ENCODE data around the gene DIAPH2. TPM values are rescaled to one million over a fixed set of nuclear protein-coding genes. Genes with fewer than 3 reads are reported as not detected.

The DIAPH2 gene
- total RNA-seq, 1 donor from 2014 or later: 12.3 TPM

DNA sequence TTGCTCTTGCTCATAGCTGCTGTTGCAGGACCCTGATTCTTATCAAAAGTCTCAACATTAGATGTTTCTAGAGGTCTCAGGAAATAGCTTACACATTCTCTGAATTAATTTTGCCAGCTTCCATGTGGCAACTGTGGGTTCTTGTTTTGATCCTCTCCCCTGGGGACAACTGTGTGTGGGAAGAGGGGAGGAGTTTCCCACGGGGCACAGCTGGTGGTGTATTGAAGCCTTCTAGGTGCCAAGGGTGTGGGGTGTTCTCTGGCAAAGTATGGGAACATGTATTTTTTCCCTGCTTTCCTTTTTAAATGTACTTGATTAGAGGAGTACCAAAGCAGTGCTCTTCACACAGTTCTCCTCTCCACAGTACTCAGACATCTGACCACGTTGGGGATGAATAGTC lies 411.7 kb downstream of the DIAPH2 start:
- TF ChIP-seq, protein P1, sequence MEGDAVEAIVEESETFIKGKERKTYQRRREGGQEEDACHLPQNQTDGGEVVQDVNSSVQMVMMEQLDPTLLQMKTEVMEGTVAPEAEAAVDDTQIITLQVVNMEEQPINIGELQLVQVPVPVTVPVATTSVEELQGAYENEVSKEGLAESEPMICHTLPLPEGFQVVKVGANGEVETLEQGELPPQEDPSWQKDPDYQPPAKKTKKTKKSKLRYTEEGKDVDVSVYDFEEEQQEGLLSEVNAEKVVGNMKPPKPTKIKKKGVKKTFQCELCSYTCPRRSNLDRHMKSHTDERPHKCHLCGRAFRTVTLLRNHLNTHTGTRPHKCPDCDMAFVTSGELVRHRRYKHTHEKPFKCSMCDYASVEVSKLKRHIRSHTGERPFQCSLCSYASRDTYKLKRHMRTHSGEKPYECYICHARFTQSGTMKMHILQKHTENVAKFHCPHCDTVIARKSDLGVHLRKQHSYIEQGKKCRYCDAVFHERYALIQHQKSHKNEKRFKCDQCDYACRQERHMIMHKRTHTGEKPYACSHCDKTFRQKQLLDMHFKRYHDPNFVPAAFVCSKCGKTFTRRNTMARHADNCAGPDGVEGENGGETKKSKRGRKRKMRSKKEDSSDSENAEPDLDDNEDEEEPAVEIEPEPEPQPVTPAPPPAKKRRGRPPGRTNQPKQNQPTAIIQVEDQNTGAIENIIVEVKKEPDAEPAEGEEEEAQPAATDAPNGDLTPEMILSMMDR (IDR thresholded peaks at IDR 0.05; ENCODE audit: insufficient read depth, low read length, poor library complexity, severe bottlenecking): no peak
- H3K4me3 ChIP-seq (ENCODE audit: low read depth, low read length): no peak overlapping the region
- DNase-seq (ENCODE audit: low read depth): no peak
- no peaks in the 10 kb centered on the region for H3K27me3 ChIP-seq (ENCODE audit: control insufficient read depth, insufficient read depth, low read length)
- H3K36me3 ChIP-seq (ENCODE audit: control insufficient read depth, insufficient read depth, low read length): no peaks in the 10 kb centered on the region

DNA sequence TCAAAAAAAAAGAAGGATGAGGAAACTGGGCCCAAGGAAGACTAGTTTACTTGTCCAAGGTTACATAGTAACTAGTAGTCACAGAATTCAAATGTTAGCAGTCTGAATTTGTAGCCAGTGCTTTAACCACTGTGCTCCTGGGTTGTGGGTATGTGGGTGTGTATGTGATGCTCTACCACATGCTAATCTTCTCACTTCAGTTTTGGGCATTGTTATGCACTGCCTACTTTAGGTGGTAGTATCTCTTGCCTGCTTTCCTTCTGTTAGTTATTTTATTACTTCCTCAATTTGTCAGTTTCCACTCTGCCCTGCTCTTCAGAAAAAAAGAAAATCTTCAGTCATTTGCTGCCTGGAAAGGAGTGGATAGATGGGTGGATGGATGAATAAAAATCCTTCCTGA lies 418.3 kb downstream of the DIAPH2 start:
- DNase-seq (ENCODE audit: low read depth): no peak
- H3K27me3 ChIP-seq (ENCODE audit: control insufficient read depth, insufficient read depth, low read length): no peaks in the 10 kb centered on the region
- TF ChIP-seq, protein P1 (IDR thresholded peaks at IDR 0.05; ENCODE audit: insufficient read depth, low read length, poor library complexity, severe bottlenecking): no peak
- H3K36me3 ChIP-seq (ENCODE audit: control insufficient read depth, insufficient read depth, low read length): no peaks in the 10 kb centered on the region
- H3K4me3 ChIP-seq (ENCODE audit: low read depth, low read length): no peak overlapping the region

DNA sequence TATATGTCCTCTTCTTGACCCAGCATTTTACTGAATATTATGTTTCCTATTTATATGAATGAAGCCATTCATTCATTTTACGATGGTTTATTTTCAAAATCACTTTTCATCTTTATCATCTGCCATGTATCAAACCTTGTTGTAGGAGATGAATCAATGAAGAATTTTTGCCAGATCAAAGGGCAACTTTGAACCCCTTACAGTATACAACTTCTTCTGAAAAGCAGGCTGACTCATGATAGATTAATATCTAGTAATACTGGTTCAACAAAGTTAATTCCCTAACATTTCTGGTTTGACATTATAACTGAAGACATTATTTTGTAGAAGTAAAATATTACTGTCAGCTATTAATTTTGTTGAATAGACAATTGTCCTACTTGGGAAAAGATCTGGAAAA lies 425.1 kb downstream of the DIAPH2 start:
- H3K27me3 ChIP-seq (ENCODE audit: control insufficient read depth, insufficient read depth, low read length): no peaks in the 10 kb centered on the region
- TF ChIP-seq, protein P1 (IDR thresholded peaks at IDR 0.05; ENCODE audit: insufficient read depth, low read length, poor library complexity, severe bottlenecking): no peak
- no peak overlapping the region for H3K4me3 ChIP-seq (ENCODE audit: low read depth, low read length)
- no peak for DNase-seq (ENCODE audit: low read depth)
- no peaks in the 10 kb centered on the region for H3K36me3 ChIP-seq (ENCODE audit: control insufficient read depth, insufficient read depth, low read length)

DNA sequence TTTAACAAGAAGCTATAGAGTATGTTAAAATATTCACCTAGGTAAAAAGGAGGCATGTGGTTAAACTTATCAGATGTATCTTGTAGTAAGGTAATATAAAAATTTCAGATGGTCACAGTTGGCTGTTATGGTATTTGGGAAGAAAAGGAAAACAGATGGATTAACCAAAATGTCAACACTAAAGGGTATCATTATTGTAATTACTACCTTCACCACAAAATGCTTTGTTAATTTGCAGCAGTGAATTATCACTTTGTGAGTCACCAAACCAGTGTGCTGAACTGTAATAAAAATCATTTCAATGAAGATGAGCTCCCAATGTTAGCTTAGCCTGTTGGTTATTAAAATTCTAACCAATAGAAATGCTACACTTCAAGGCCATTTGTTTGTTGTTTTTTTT lies 432.9 kb downstream of the DIAPH2 start:
- Histone ChIP-seq H3K27me3 (ENCODE audit: control insufficient read depth, insufficient read depth, low read length) (no peaks in the 10 kb centered on the region), H3K36me3 (ENCODE audit: control insufficient read depth, insufficient read depth, low read length) (no peaks in the 10 kb centered on the region), H3K4me3 (ENCODE audit: low read depth, low read length) (no peak overlapping the region)
- DNase-seq (ENCODE audit: low read depth): no peak
- TF ChIP-seq, protein P1 (IDR thresholded peaks at IDR 0.05; ENCODE audit: insufficient read depth, low read length, poor library complexity, severe bottlenecking): no peak

DNA sequence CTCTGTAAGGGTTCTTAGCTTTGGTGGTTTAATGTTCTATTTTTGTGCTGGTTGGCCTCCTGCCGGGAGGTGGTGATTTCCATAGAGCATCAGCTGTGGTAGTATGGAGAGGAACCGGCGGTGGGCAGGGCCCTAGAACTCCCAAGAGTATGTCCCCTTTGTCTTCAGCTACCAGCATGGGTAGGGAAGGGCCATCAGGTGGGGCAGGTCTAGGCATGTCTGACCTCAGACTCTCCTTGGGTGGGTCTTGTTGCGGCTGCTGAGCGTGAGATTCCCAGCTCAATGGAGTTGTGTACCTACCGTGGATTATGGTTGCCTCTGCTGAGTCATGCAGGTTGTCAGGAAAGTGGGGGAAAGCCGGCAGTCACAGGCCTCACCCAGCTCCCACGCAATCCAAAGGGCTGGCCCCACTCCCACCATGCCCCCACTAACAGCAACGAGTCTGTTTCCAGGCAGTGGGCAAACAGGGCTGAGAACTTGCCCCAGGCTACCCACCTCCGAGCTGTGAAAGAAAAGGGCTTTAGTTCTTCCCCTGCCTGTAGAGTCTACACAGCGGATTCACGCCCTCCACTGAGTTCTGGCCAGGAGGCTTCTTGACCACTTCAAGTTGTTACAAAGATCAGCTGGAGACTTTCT lies 434.9 kb downstream of the DIAPH2 start:
- TF ChIP-seq, protein P1 (IDR thresholded peaks at IDR 0.05; ENCODE audit: insufficient read depth, low read length, poor library complexity, severe bottlenecking): no peak
- Histone ChIP-seq H3K27me3 (ENCODE audit: control insufficient read depth, insufficient read depth, low read length) (no peaks in the 10 kb centered on the region), H3K4me3 (ENCODE audit: low read depth, low read length) (no peak overlapping the region), H3K36me3 (ENCODE audit: control insufficient read depth, insufficient read depth, low read length) (no peaks in the 10 kb centered on the region)
- no peak for DNase-seq (ENCODE audit: low read depth)

DNA sequence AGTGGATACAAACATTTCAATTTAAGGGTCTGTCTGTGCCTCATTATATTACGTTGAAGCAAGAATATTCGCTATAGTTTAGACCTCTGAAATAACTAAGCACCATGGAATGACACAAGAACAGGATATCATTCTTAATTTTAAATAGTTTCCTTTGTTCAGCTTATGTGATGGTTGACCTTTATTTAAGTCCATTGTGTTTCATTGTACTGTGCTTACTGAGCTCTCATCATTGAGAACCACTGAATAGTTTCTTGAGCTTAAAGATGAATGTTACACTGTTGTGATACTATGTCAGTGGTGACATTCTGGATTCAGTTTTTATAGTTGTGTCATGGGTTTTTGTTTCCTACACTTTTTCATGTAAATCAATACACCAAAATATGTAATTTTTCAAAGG lies 438.4 kb downstream of the DIAPH2 start:
- no peaks in the 10 kb centered on the region for H3K27me3 ChIP-seq (ENCODE audit: control insufficient read depth, insufficient read depth, low read length)
- no peak overlapping the region for H3K4me3 ChIP-seq (ENCODE audit: low read depth, low read length)
- TF ChIP-seq, protein P1 (IDR thresholded peaks at IDR 0.05; ENCODE audit: insufficient read depth, low read length, poor library complexity, severe bottlenecking): no peak
- no peak for DNase-seq (ENCODE audit: low read depth)
- no peaks in the 10 kb centered on the region for H3K36me3 ChIP-seq (ENCODE audit: control insufficient read depth, insufficient read depth, low read length)
